ENCODE measurements around the gene DLL4. TPM values are rescaled to one million over a fixed set of nuclear protein-coding genes. Genes with fewer than 3 reads are reported as not detected.

Gene DLL4
- total and polyA plus RNA-seq, 10 of the 15 experiments (the other 5 are each of a cell fraction or from before 2014, with no cell fraction given), result 0.04 to 0.16 (median 0.09) TPM; not detected in 6

GRCh38 chr15:40915679-40916078 lies 13.5 kb upstream of the DLL4 start:
- DNase-seq (ENCODE audit: low read depth, low spot score) (no peak), ATAC-seq (no peak), FAIRE-seq (no peak)
- no peaks in the 10 kb centered on the region for H3K79me2 ChIP-seq (ENCODE audit: control insufficient read depth, insufficient read depth, low read length)
- ChIA-PET SMC1A (ENCODE audit: uncharacterized antibody, unreplicated experiment) (interaction anchor here (0.6 to 2.1 kb wide), 6 partner anchors 12 to 1514 kb away, joined by 3 to 8 read pairs (median 4); no protein-coding TSS in a partner anchor), RAD21 (ENCODE audit: unreplicated experiment) (interaction anchor here (1.1 to 1.4 kb wide), 3 partner anchors 12 to 106 kb away, joined by 3 to 7 read pairs (median 3); no protein-coding TSS in a partner anchor), POLR2A (interaction anchor here (0.6 to 1.4 kb wide), 2 partner anchors 13 to 89 kb away, joined by 3 read pairs; no protein-coding TSS in a partner anchor), CTCF (interaction anchor here (0.7 to 6.1 kb wide), 8 partner anchors 11 to 321 kb away, joined by 3 to 30 read pairs (median 6); no protein-coding TSS in a partner anchor)
- H2AFZ ChIP-seq (ENCODE audit: control insufficient read depth, low read depth, low read length), result no peak overlapping the region
- WGBS (ENCODE audit: insufficient coverage, insufficient replicate concordance, low lambda C conversion rate, missing lambda C conversion rate), result 26% methylated on average over 6 of the region's 6 CpGs
- H4K20me1 ChIP-seq (ENCODE audit: control insufficient read depth, insufficient read depth), result no peaks in the 10 kb centered on the region
- H3K4me1 ChIP-seq (ENCODE audit: control insufficient read depth, insufficient read depth, low read length), result peaks cover 9% of the 10 kb centered on the region
- no peak overlapping the region for H3K27ac ChIP-seq (ENCODE audit: control insufficient read depth, insufficient read depth)
- intact Hi-C loops (cut with micrococcal nuclease; ENCODE audit: unreplicated experiment) (no loop called here), in situ Hi-C loops (cut with MboI) (no loop called here)
- H3K4me3 ChIP-seq, result no peak overlapping the region
- H3K4me2 ChIP-seq (ENCODE audit: control insufficient read depth, insufficient read depth), result no peak overlapping the region
- H3K9ac ChIP-seq (ENCODE audit: control insufficient read depth, insufficient read depth, low read length), result no peak overlapping the region
- no TSS peak for BruUV-seq (replicated peaks)
- TF ChIP-seq, protein P1, sequence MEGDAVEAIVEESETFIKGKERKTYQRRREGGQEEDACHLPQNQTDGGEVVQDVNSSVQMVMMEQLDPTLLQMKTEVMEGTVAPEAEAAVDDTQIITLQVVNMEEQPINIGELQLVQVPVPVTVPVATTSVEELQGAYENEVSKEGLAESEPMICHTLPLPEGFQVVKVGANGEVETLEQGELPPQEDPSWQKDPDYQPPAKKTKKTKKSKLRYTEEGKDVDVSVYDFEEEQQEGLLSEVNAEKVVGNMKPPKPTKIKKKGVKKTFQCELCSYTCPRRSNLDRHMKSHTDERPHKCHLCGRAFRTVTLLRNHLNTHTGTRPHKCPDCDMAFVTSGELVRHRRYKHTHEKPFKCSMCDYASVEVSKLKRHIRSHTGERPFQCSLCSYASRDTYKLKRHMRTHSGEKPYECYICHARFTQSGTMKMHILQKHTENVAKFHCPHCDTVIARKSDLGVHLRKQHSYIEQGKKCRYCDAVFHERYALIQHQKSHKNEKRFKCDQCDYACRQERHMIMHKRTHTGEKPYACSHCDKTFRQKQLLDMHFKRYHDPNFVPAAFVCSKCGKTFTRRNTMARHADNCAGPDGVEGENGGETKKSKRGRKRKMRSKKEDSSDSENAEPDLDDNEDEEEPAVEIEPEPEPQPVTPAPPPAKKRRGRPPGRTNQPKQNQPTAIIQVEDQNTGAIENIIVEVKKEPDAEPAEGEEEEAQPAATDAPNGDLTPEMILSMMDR (IDR thresholded peaks at IDR 0.05 in 2 of 3, conservative IDR thresholded peaks at IDR 0.05 in 1 of 3; ENCODE audit: control insufficient read depth in 2 of 3, extremely low read depth in 1 of 3, insufficient read depth in 1 of 3, low read depth in 3 of 3, low read length in 3 of 3), result no peak
- TF ChIP-seq NR2F1 (conservative IDR thresholded peaks at IDR 0.05) (no peak), RCOR1 (conservative IDR thresholded peaks at IDR 0.05; ENCODE audit: low read depth, low read length) (no peak), CBX5 (IDR thresholded peaks at IDR 0.05; ENCODE audit: low read depth) (no peak), TCF12 (IDR thresholded peaks at IDR 0.05; ENCODE audit: low read depth, low read length) (no peak), IKZF1 (conservative IDR thresholded peaks at IDR 0.05) (no peak), ZNF274 (IDR thresholded peaks at IDR 0.05; ENCODE audit: insufficient read depth, insufficient read length) (no peak), RELA (IDR thresholded peaks at IDR 0.05; ENCODE audit: borderline replicate concordance, partially characterized antibody) (no peak), POLR2AphosphoS5 (IDR thresholded peaks at IDR 0.05; ENCODE audit: low read length) (no peak), ZBTB11 (CRISPR knock-in tag; IDR thresholded peaks at IDR 0.05) (no peak), EED (IDR thresholded peaks at IDR 0.05; ENCODE audit: low read depth) (no peak), NR2C1 (IDR thresholded peaks at IDR 0.05) (no peak), SRF (IDR thresholded peaks at IDR 0.05; ENCODE audit: low read depth in 2 of 2, low read length in 2 of 2) (no peak), USF2 (IDR thresholded peaks at IDR 0.05; ENCODE audit: borderline replicate concordance, low read depth, low read length) (no peak), YBX1 (IDR thresholded peaks at IDR 0.05) (no peak), KLF5 (IDR thresholded peaks at IDR 0.05; ENCODE audit: partially characterized antibody) (no peak), CBFB (IDR thresholded peaks at IDR 0.05; ENCODE audit: low read depth) (no peak), CHD2 (IDR thresholded peaks at IDR 0.05; ENCODE audit: borderline replicate concordance, low read depth, low read length) (no peak), POLR2A (IDR thresholded peaks at IDR 0.05; ENCODE audit: low read depth, low read length) (no peak)
- TF ChIP-seq, protein P2, sequence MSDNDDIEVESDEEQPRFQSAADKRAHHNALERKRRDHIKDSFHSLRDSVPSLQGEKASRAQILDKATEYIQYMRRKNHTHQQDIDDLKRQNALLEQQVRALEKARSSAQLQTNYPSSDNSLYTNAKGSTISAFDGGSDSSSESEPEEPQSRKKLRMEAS (IDR thresholded peaks at IDR 0.05; ENCODE audit: low read depth, low read length), result no peak
- H3K36me3 ChIP-seq (ENCODE audit: control insufficient read depth in 2 of 2, insufficient read depth in 2 of 2, low read length in 1 of 2), result no peaks in the 10 kb centered on the region
- H3K9me3 ChIP-seq (replicated peaks; ENCODE audit: control insufficient read depth, insufficient read depth, low read length), result no peaks in the 10 kb centered on the region
- no peaks in the 10 kb centered on the region; a peak in 1 of 4 replicates for H3K27me3 ChIP-seq (replicated peaks in 1 of 2; ENCODE audit: control insufficient read depth in 2 of 2, insufficient read depth in 2 of 2, low read length in 1 of 2)

Measured in GM12878 (cell line).